Suprapubic skin (tissue), 4 donors: ENCODE measurements around the gene APCDD1. TPM values are rescaled to one million over a fixed set of nuclear protein-coding genes. Genes with fewer than 3 reads are reported as not detected.
"Not testable (repeated sequence)": the region's sequence is repeated elsewhere in the genome, so short reads cannot be mapped to it uniquely, and the experiment has no call there.

Experiments used
- DNase-seq, 2 donors: peaks; one replicate each; pipeline ENCODE4 v3.0.0-alpha.2; 2019; ENCODE audit warnings: low spot score in 2 of 2
- H3K27ac ChIP-seq: fragments of 200-600 bp; sonication (generic); one replicate; pipeline ENCODE4 v1.5.1; 2019
- H3K27me3 ChIP-seq: fragments of 200-600 bp; sonication (generic); one replicate; pipeline ENCODE4 v1.5.1; 2019
- H3K36me3 ChIP-seq: fragments of 200-600 bp; sonication (generic); one replicate; pipeline ENCODE4 v1.5.1; 2019
- H3K4me1 ChIP-seq: fragments of 200-600 bp; sonication (generic); one replicate; pipeline ENCODE4 v1.5.1; 2019
- H3K4me3 ChIP-seq: fragments of 200-600 bp; sonication (generic); one replicate; pipeline ENCODE4 v1.5.1; 2019; ENCODE audit warnings: mild to moderate bottlenecking
- H3K9me3 ChIP-seq: fragments of 200-600 bp; sonication (generic); one replicate; pipeline ENCODE4 v1.5.1; 2019
- CTCF ChIP-seq, 2 donors: fragments of 200-600 bp in 1 of 2; fragments of 450-650 bp in 1 of 2; sonication (generic) in 1 of 2; IDR thresholded peaks; one replicate each; pipeline ENCODE4 v1.5.1; 2016 to 2019; ENCODE audit warnings: antibody characterized with exemption in 2 of 2, mild to moderate bottlenecking in 1 of 2, moderate library complexity in 1 of 2
- EP300 ChIP-seq: sonication (generic); formaldehyde crosslinking; IDR thresholded peaks from one replicate; pipeline ENCODE4 v1.6.1; 2017; ENCODE audit warnings: antibody characterized with exemption
- POLR2A ChIP-seq, 2 donors: fragments of 450-650 bp; IDR thresholded peaks; one replicate each; pipeline ENCODE4 v1.6.1; 2017; ENCODE audit warnings: antibody characterized with exemption in 2 of 2, mild to moderate bottlenecking in 2 of 2, moderate library complexity in 2 of 2
- POLR2AphosphoS5 ChIP-seq, 3 donors: sonication (generic); formaldehyde crosslinking; IDR thresholded peaks; one replicate each; pipeline ENCODE4 v1.6.1; 2017; ENCODE audit warnings: antibody characterized with exemption in 3 of 3
- WGBS: methylation state at CpG from one replicate; pipeline ENCODE4 v1.1.5; 2018; 5-methylcytosine and 5-hydroxymethylcytosine counted together
- total RNA-seq, 4 donors: library from RNA; depleted of rRNA; stranded (reverse); fragments of >200 nt; gene quantifications; one replicate each; pipeline ENCODE4 v1.1.0, GENCODE V29; 2016

APCDD1 gene
- total RNA-seq, 4 donors from 2014 or later: 110 to 308 (median 140) TPM

- no peaks in the 10 kb centered on the region for H3K27me3 ChIP-seq
- no peak overlapping the region for H3K27ac ChIP-seq
Measured at GRCh38 chr18:10530852-10531251, 76.4 kb downstream of the APCDD1 start.

GRCh38 chr18:10533111-10533510, 78.7 kb downstream of the APCDD1 start:
- H3K36me3 ChIP-seq: no peaks in the 10 kb centered on the region
- H3K27me3 ChIP-seq: no peaks in the 10 kb centered on the region
- H3K27ac ChIP-seq: no peak overlapping the region
- TF ChIP-seq CTCF (IDR thresholded peaks at IDR 0.05) (no peak), POLR2AphosphoS5 (IDR thresholded peaks at IDR 0.05) (no peak), POLR2A (IDR thresholded peaks at IDR 0.05) (no peak), EP300 (no peak)
- 95% methylated on average over 2 of the region's 2 CpGs for WGBS
- no peaks in the 10 kb centered on the region for H3K9me3 ChIP-seq
- H3K4me3 ChIP-seq: no peak overlapping the region
- DNase-seq: no peak
- peaks cover 21% of the 10 kb centered on the region for H3K4me1 ChIP-seq

More at GRCh38 chr18:10530852-10531251, 76.4 kb downstream of the APCDD1 start:
- no peak overlapping the region for H3K4me3 ChIP-seq
- no peak for DNase-seq
- H3K4me1 ChIP-seq: peaks cover 38% of the 10 kb centered on the region
- no peaks in the 10 kb centered on the region for H3K36me3 ChIP-seq
- WGBS: 86% methylated on average over 3 of the region's 3 CpGs
- TF ChIP-seq CTCF (IDR thresholded peaks at IDR 0.05) (no peak), POLR2A (IDR thresholded peaks at IDR 0.05) (no peak), EP300 (no peak)
- H3K9me3 ChIP-seq: no peaks in the 10 kb centered on the region

- Histone ChIP-seq H3K4me3 (no peak overlapping the region), H3K9me3 (no peaks in the 10 kb centered on the region), H3K27ac (no peak overlapping the region), H3K27me3 (no peaks in the 10 kb centered on the region), H3K36me3 (peaks cover 22% of the 10 kb centered on the region), H3K4me1 (no peaks in the 10 kb centered on the region)
- WGBS: 95% methylated on average over 2 of the region's 2 CpGs
- DNase-seq: no peak
- no peak for TF ChIP-seq EP300
- TF ChIP-seq POLR2AphosphoS5 (IDR thresholded peaks at IDR 0.05): no peak
- no peak for TF ChIP-seq CTCF (IDR thresholded peaks at IDR 0.05)
- no peak for TF ChIP-seq POLR2A (IDR thresholded peaks at IDR 0.05)
Measured at GRCh38 chr18:10536280-10536679, 81.8 kb downstream of the APCDD1 start.

- no peaks in the 10 kb centered on the region for H3K27me3 ChIP-seq
- 67% methylated on average over 2 of the region's 2 CpGs for WGBS
- TF ChIP-seq EP300: no peak
- no peak for TF ChIP-seq POLR2AphosphoS5 (IDR thresholded peaks at IDR 0.05)
- no peak for TF ChIP-seq POLR2A (IDR thresholded peaks at IDR 0.05)
- no peak for TF ChIP-seq CTCF (IDR thresholded peaks at IDR 0.05)
- peaks cover 31% of the 10 kb centered on the region for H3K36me3 ChIP-seq
- no peaks in the 10 kb centered on the region for H3K4me1 ChIP-seq
- no peaks in the 10 kb centered on the region for H3K9me3 ChIP-seq
- H3K27ac ChIP-seq: no peak overlapping the region
- no peak for DNase-seq
- no peak overlapping the region for H3K4me3 ChIP-seq
Measured at GRCh38 chr18:10537765-10538164, 83.3 kb downstream of the APCDD1 start.

GRCh38 chr18:10539124-10539523, 84.7 kb downstream of the APCDD1 start:
- H3K4me1 ChIP-seq, DNase-seq, H3K9me3 ChIP-seq, H3K4me3 ChIP-seq, H3K27me3 ChIP-seq, H3K27ac ChIP-seq: not testable (repeated sequence)
- peaks cover 42% of the 10 kb centered on the region for H3K36me3 ChIP-seq
- WGBS: 95% methylated on average over 5 of the region's 5 CpGs

Other genes with a start within 250 kb of the APCDD1 start
- 10 to 100 TPM; 28.8 to 40.1 (median 37.5) TPM for gene NAPG, start 71.4 kb downstream of the APCDD1 start, total RNA-seq